HEK293 (cell line): ENCODE results near the gene ETV3.

Experiments
- PRDM1 ChIP-seq: fragments of 450-650 bp; formaldehyde crosslinking; IDR thresholded peaks from 2 replicates; pipeline ENCODE4; 2016; ENCODE audit warnings: missing biosample characterization, missing genetic modification characterization
- SCRT1 ChIP-seq: fragments of 450-650 bp; formaldehyde crosslinking; IDR thresholded peaks from 2 replicates; pipeline ENCODE4 v1.5.1; 2016; ENCODE audit warnings: missing biosample characterization, missing genetic modification characterization, borderline replicate concordance
- SCRT2 ChIP-seq: fragments of 450-650 bp; formaldehyde crosslinking; IDR thresholded peaks from 2 replicates; pipeline ENCODE4 v1.5.1; 2016; ENCODE audit warnings: missing biosample characterization, missing genetic modification characterization
- TCF7L2 ChIP-seq: IDR thresholded peaks from 2 replicates; pipeline ENCODE4 v1.6.1; 2011; ENCODE audit warnings: low read depth, mild to moderate bottlenecking, inconsistent platforms, low read length, moderate library complexity, borderline replicate concordance
- ZNF133 ChIP-seq: fragments of 450-650 bp; formaldehyde crosslinking; IDR thresholded peaks from 2 replicates; pipeline ENCODE4 v1.5.1; 2016; ENCODE audit warnings: missing biosample characterization, missing genetic modification characterization
- ZNF138 ChIP-seq: fragments of 450-650 bp; formaldehyde crosslinking; IDR thresholded peaks from 2 replicates; pipeline ENCODE4 v1.5.1; 2016; ENCODE audit warnings: missing biosample characterization, missing genetic modification characterization, borderline replicate concordance
- ZNF214 ChIP-seq: fragments of 450-650 bp; formaldehyde crosslinking; IDR thresholded peaks from 2 replicates; pipeline ENCODE4 v1.5.1; 2017; ENCODE audit warnings: missing biosample characterization, mild to moderate bottlenecking, missing genetic modification characterization, borderline replicate concordance
- ZNF335 ChIP-seq: fragments of 450-650 bp; formaldehyde crosslinking; conservative IDR thresholded peaks from 2 replicates; pipeline ENCODE4 v1.5.1; 2016; ENCODE audit warnings: missing biosample characterization, missing genetic modification characterization
- ZNF530 ChIP-seq: fragments of 450-650 bp; formaldehyde crosslinking; IDR thresholded peaks from 2 replicates; pipeline ENCODE4 v1.5.1; 2016; ENCODE audit warnings: low read depth, missing biosample characterization, missing genetic modification characterization
- ZNF654 ChIP-seq: fragments of 450-650 bp; formaldehyde crosslinking; IDR thresholded peaks from 2 replicates; pipeline ENCODE4 v1.5.1; 2016; ENCODE audit warnings: low read depth, missing biosample characterization, missing genetic modification characterization
- ZNF830 ChIP-seq: fragments of 450-650 bp; IDR thresholded peaks from 2 replicates; pipeline ENCODE4 v1.5.0; 2018; ENCODE audit warnings: missing biosample characterization, missing genetic modification characterization, low read depth, mild to moderate bottlenecking, moderate library complexity
- TF ChIP-seq, protein P1 (sequence below): fragments of 450-650 bp; formaldehyde crosslinking; IDR thresholded peaks from 2 replicates; pipeline ENCODE4 v1.5.1; 2016; ENCODE audit warnings: missing biosample characterization, missing genetic modification characterization
- TF ChIP-seq, protein P2 (sequence below): fragments of 450-650 bp; formaldehyde crosslinking; IDR thresholded peaks from 2 replicates; pipeline ENCODE4 v1.5.1; 2016; ENCODE audit warnings: missing biosample characterization, missing genetic modification characterization, low read depth
- TF ChIP-seq, protein P3 (sequence below): fragments of 450-650 bp; formaldehyde crosslinking; IDR thresholded peaks from 2 replicates; pipeline ENCODE4 v1.5.1; 2016; ENCODE audit warnings: missing biosample characterization, missing genetic modification characterization

ETV3 gene

DNA sequence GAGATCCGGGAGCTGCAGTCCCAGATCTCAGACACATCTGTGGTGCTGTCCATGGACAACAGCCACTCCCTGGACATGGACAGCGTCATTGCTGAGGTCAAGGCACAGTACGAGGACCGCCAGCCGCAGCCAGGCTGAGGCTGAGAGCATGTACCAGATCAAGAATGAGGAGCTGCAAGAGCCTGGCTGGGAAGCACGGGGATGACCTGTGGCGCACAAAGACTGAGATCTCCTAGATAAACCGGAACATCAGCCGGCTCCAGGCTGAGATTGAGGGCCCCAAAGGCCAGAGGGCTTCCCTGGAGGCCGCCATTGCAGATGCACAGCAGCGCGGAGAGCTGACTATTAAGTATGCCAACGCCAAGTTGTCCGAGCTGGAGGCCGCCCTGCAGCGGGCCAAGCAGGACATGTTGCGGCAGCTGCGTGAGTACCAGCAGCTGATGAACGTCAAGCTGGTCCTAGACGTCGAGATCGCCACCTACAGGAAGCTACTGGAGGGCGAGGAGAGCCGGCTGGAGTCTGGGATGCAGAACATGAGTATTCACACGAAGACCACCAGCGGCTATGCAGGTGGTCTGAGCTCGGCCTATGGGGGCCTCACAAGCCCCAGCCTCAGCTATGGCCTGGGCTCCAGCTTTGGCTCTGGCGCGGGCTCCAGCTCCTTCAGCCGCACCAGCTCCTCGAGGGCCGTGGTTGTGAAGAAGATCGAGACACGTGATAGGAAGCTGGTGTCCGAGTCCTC is 64.1 kb downstream of the ETV3 start (continued):
- TF ChIP-seq, protein P1, sequence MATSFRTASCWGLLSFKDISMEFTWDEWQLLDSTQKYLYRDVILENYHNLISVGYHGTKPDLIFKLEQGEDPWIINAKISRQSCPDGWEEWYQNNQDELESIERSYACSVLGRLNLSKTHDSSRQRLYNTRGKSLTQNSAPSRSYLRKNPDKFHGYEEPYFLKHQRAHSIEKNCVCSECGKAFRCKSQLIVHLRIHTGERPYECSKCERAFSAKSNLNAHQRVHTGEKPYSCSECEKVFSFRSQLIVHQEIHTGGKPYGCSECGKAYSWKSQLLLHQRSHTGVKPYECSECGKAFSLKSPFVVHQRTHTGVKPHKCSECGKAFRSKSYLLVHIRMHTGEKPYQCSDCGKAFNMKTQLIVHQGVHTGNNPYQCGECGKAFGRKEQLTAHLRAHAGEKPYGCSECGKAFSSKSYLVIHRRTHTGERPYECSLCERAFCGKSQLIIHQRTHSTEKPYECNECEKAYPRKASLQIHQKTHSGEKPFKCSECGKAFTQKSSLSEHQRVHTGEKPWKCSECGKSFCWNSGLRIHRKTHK (tag by site-specific recombination) = no peak
- TF ChIP-seq ZNF335 (0 out of 2 replicates have a peak, but pooled peaks have one; percentile 18), SCRT1 (tag by site-specific recombination) (peak; percentile 37; the same call in 1 of the 2 replicates), ZNF214 (no peak), ZNF830 (no peak), PRDM1 (tag by site-specific recombination) (no peak), SCRT2 (tag by site-specific recombination) (peak; percentile 67), TCF7L2 (no peak), ZNF654 (tag by site-specific recombination) (peak; percentile 53), ZNF530 (tag by site-specific recombination) (no peak), ZNF133 (no peak), ZNF138 (tag by site-specific recombination) (no peak)
- TF ChIP-seq, protein P2, sequence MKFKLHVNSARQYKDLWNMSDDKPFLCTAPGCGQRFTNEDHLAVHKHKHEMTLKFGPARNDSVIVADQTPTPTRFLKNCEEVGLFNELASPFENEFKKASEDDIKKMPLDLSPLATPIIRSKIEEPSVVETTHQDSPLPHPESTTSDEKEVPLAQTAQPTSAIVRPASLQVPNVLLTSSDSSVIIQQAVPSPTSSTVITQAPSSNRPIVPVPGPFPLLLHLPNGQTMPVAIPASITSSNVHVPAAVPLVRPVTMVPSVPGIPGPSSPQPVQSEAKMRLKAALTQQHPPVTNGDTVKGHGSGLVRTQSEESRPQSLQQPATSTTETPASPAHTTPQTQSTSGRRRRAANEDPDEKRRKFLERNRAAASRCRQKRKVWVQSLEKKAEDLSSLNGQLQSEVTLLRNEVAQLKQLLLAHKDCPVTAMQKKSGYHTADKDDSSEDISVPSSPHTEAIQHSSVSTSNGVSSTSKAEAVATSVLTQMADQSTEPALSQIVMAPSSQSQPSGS (tag by site-specific recombination) = no peak
- TF ChIP-seq, protein P3, sequence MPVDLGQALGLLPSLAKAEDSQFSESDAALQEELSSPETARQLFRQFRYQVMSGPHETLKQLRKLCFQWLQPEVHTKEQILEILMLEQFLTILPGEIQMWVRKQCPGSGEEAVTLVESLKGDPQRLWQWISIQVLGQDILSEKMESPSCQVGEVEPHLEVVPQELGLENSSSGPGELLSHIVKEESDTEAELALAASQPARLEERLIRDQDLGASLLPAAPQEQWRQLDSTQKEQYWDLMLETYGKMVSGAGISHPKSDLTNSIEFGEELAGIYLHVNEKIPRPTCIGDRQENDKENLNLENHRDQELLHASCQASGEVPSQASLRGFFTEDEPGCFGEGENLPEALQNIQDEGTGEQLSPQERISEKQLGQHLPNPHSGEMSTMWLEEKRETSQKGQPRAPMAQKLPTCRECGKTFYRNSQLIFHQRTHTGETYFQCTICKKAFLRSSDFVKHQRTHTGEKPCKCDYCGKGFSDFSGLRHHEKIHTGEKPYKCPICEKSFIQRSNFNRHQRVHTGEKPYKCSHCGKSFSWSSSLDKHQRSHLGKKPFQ (tag by site-specific recombination) = no peak
